Progenitor cell of endocrine pancreas (in vitro differentiated cells): ENCODE measurements around the gene FAT1. TPM values are rescaled to one million over a fixed set of nuclear protein-coding genes. Genes with fewer than 3 reads are reported as not detected.
"Not testable (repeated sequence)": the region's sequence is repeated elsewhere in the genome, so short reads cannot be mapped to it uniquely, and the experiment has no call there.

Experiments
- DNase-seq: peaks from one replicate; pipeline ENCODE4 v3.0.0; 2021; ENCODE audit warnings: low spot score; ENCODE audit not compliant: unreplicated experiment
- H3K27ac Mint-ChIP-seq: 2 replicates; pipeline ENCODE4 v1.8.0; 2021; ENCODE audit warnings: mild to moderate bottlenecking, moderate library complexity, mixed read lengths
- H3K27me3 Mint-ChIP-seq: 2 replicates; pipeline ENCODE4 v1.8.0; 2021; ENCODE audit warnings: mixed read lengths
- H3K36me3 Mint-ChIP-seq: 2 replicates; pipeline ENCODE4 v1.8.0; 2022; ENCODE audit warnings: mixed read lengths; ENCODE audit not compliant: insufficient read depth
- H3K4me1 Mint-ChIP-seq: 2 replicates; pipeline ENCODE4 v1.8.0; 2021; ENCODE audit warnings: low read depth, mixed read lengths
- H3K4me3 Mint-ChIP-seq: 2 replicates; pipeline ENCODE4 v1.8.0; 2021; ENCODE audit warnings: low read depth, mild to moderate bottlenecking, moderate library complexity, mixed read lengths
- H3K9me3 Mint-ChIP-seq: 2 replicates; pipeline ENCODE4 v1.8.0; 2021; ENCODE audit warnings: low read depth, mixed read lengths
- CTCF ChIP-seq: fragments of 200-600 bp; sonication (generic); IDR thresholded peaks from one replicate; pipeline ENCODE4 v1.5.0; 2021; ENCODE audit warnings: antibody characterized with exemption, mild to moderate bottlenecking; ENCODE audit not compliant: unreplicated experiment
- total RNA-seq: library from RNA; stranded (reverse); gene quantifications from 2 replicates; pipeline ENCODE4 v1.2.1, GENCODE V29; 2021

Gene FAT1
- total RNA-seq, 1 donor from 2014 or later, result 264 TPM

- no peak overlapping the region for H3K4me3 Mint-ChIP-seq
- H3K4me1 Mint-ChIP-seq, result peaks cover 18% of the 10 kb centered on the region
- peaks cover 38% of the 10 kb centered on the region for H3K36me3 Mint-ChIP-seq
- no peaks in the 10 kb centered on the region for H3K27me3 Mint-ChIP-seq
- H3K27ac Mint-ChIP-seq, result peak overlapping the region; percentile 50
- no peak for TF ChIP-seq CTCF
- DNase-seq, result no peak
- no peaks in the 10 kb centered on the region for H3K9me3 Mint-ChIP-seq
Measured at GRCh38 chr4:186659935-186660334, 63.7 kb downstream of the FAT1 start.

DNA sequence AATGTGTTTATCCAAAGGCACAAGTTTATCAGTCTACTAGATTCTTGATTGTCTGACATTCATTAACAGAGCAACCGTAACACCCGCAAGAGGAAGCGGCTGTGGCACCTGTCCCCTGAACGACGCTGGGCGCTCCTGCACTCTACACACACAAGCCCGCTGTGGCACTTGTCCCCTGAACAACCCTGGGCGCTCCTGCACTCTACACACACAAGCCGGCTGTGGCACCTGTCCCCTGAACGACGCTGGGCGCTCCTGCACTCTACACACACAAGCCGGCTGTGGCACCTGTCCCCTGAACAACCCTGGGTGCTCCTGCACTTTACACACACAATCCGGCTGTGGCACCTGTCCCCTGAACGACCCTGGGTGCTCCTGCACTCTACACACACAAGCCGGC is 64.2 kb downstream of the FAT1 start:
- Mint-ChIP-seq H3K4me1 (peaks cover 18% of the 10 kb centered on the region), H3K36me3 (peaks cover 38% of the 10 kb centered on the region)
- not testable (repeated sequence) for H3K27me3 Mint-ChIP-seq, H3K27ac Mint-ChIP-seq, H3K9me3 Mint-ChIP-seq, DNase-seq, H3K4me3 Mint-ChIP-seq

- H3K4me3 Mint-ChIP-seq, result no peak overlapping the region
- H3K36me3 Mint-ChIP-seq, result peaks cover 34% of the 10 kb centered on the region
- no peak for TF ChIP-seq CTCF
Measured at GRCh38 chr4:186658657-186659056, 65.0 kb downstream of the FAT1 start.

GRCh38 chr4:186657764-186658163 is 65.9 kb downstream of the FAT1 start:
- Mint-ChIP-seq H3K4me3 (no peak overlapping the region), H3K4me1 (peaks cover 23% of the 10 kb centered on the region), H3K27me3 (no peaks in the 10 kb centered on the region), H3K27ac (peak overlapping the region; percentile 71), H3K9me3 (no peaks in the 10 kb centered on the region), H3K36me3 (peaks cover 28% of the 10 kb centered on the region)
- DNase-seq, result no peak
- TF ChIP-seq CTCF, result no peak

More at GRCh38 chr4:186658657-186659056, 65.0 kb downstream of the FAT1 start:
- no peak for DNase-seq
- Mint-ChIP-seq H3K27me3 (no peaks in the 10 kb centered on the region), H3K4me1 (peaks cover 23% of the 10 kb centered on the region), H3K27ac (no peak overlapping the region), H3K9me3 (no peaks in the 10 kb centered on the region)

GRCh38 chr4:186653969-186654368 is 69.7 kb downstream of the FAT1 start:
- Mint-ChIP-seq H3K9me3 (no peaks in the 10 kb centered on the region), H3K27me3 (no peaks in the 10 kb centered on the region), H3K4me1 (peaks cover 21% of the 10 kb centered on the region), H3K36me3 (peaks cover 16% of the 10 kb centered on the region), H3K27ac (peak overlapping the region; percentile 79), H3K4me3 (no peak overlapping the region)
- DNase-seq, result no peak
- TF ChIP-seq CTCF, result no peak

- peaks cover 17% of the 10 kb centered on the region for H3K36me3 Mint-ChIP-seq
- no peak for DNase-seq
- no peaks in the 10 kb centered on the region for H3K27me3 Mint-ChIP-seq
- no peaks in the 10 kb centered on the region for H3K9me3 Mint-ChIP-seq
- peaks cover 10% of the 10 kb centered on the region for H3K4me1 Mint-ChIP-seq
- TF ChIP-seq CTCF, result no peak
- H3K4me3 Mint-ChIP-seq, result no peak overlapping the region
- H3K27ac Mint-ChIP-seq, result no peak overlapping the region
Measured at GRCh38 chr4:186651624-186652023, 72.0 kb downstream of the FAT1 start.
